GM23338 (cell line): Measurements from ENCODE around the gene DCPS. TPM values are rescaled to one million over a fixed set of nuclear protein-coding genes. Genes with fewer than 3 reads are reported as not detected.

Experiments
- ATAC-seq: fragments of 200-7000 bp; cut with Tn5 transposase; 3 replicates; pipeline ENCODE4 v1.9.1; 2020
- DNase-seq: peaks from one replicate; pipeline ENCODE4 v3.0.0-alpha.2; 2015; ENCODE audit warnings: low spot score
- H2AFZ ChIP-seq: fragments of 200-600 bp; sonication (generic); 2 replicates; pipeline ENCODE4 v1.8.0; 2016; ENCODE audit warnings: antibody characterized with exemption, mild to moderate bottlenecking, moderate library complexity
- H3F3A ChIP-seq: fragments of 200-600 bp; sonication (generic); replicated peaks from 2 replicates; pipeline ENCODE4 v1.8.0; 2017; ENCODE audit warnings: antibody characterized with exemption, mixed run types, low read depth
- H3K27ac ChIP-seq: fragments of 200-600 bp; sonication (generic); 2 replicates; pipeline ENCODE4 v1.6.1; 2016; ENCODE audit warnings: low read depth
- H3K27me3 ChIP-seq: fragments of 200-600 bp; sonication (generic); 2 replicates; pipeline ENCODE4 v1.8.0; 2016; ENCODE audit warnings: mild to moderate bottlenecking, mixed run types, moderate library complexity; ENCODE audit not compliant: insufficient read depth
- H3K36me3 ChIP-seq: fragments of 200-600 bp; sonication (generic); 2 replicates; pipeline ENCODE4 v1.8.0; 2016; ENCODE audit warnings: mild to moderate bottlenecking; ENCODE audit not compliant: insufficient read depth
- H3K4me1 ChIP-seq: fragments of 200-600 bp; sonication (generic); 2 replicates; pipeline ENCODE4 v1.8.0; 2016; ENCODE audit warnings: mild to moderate bottlenecking, moderate library complexity; ENCODE audit not compliant: insufficient read depth
- H3K4me2 ChIP-seq: fragments of 200-600 bp; sonication (generic); 2 replicates; pipeline ENCODE4 v1.7.1; 2017; ENCODE audit warnings: mixed run types
- H3K4me3 ChIP-seq: fragments of 200-600 bp; sonication (generic); 2 replicates; pipeline ENCODE4 v1.6.1; 2016; ENCODE audit warnings: mixed run types
- H3K79me2 ChIP-seq: fragments of 200-600 bp; sonication (generic); replicated peaks from 2 replicates; pipeline ENCODE4 v1.8.0; 2017; ENCODE audit warnings: mild to moderate bottlenecking; ENCODE audit not compliant: insufficient read depth
- H3K9me2 ChIP-seq: fragments of 200-600 bp; sonication (generic); 2 replicates; pipeline ENCODE4 v1.8.0; 2017; ENCODE audit not compliant: insufficient read depth
- H4K20me1 ChIP-seq: fragments of 200-600 bp; sonication (generic); replicated peaks from 2 replicates; pipeline ENCODE4 v1.8.0; 2017; ENCODE audit warnings: mild to moderate bottlenecking; ENCODE audit not compliant: insufficient read depth
- H3K27ac Mint-ChIP-seq: 2 replicates; pipeline ENCODE4 v1.8.0; 2020; ENCODE audit warnings: inconsistent platforms, mild to moderate bottlenecking, moderate library complexity, mixed read lengths
- H3K27me3 Mint-ChIP-seq: 3 replicates; pipeline ENCODE4 v1.8.0; 2022; ENCODE audit warnings: low read depth, mild to moderate bottlenecking, moderate library complexity, mixed read lengths, inconsistent platforms; ENCODE audit not compliant: insufficient read depth, poor library complexity
- H3K36me3 Mint-ChIP-seq: 3 replicates; pipeline ENCODE4 v1.8.0; 2021; ENCODE audit warnings: low read depth, mild to moderate bottlenecking, inconsistent platforms, moderate library complexity, mixed read lengths
- H3K4me1 Mint-ChIP-seq: 3 replicates; pipeline ENCODE4 v1.8.0; 2020; ENCODE audit warnings: mild to moderate bottlenecking, inconsistent platforms, mixed read lengths
- H3K4me3 Mint-ChIP-seq: 3 replicates; pipeline ENCODE4 v1.8.0; 2021; ENCODE audit warnings: moderate library complexity, mild to moderate bottlenecking, inconsistent platforms, mixed read lengths
- H3K9me3 Mint-ChIP-seq: 3 replicates; pipeline ENCODE4 v1.8.0; 2020; ENCODE audit warnings: moderate library complexity, mild to moderate bottlenecking, inconsistent platforms, mixed read lengths
- CREB1 ChIP-seq: fragments of 250-450 bp; sonication (Bioruptor Pico); IDR thresholded peaks from 2 replicates; pipeline ENCODE4 v1.5.0; 2020; ENCODE audit warnings: low read depth, mild to moderate bottlenecking, moderate library complexity
- CTCF ChIP-seq, 2 experiments: fragments of 200-600 bp in 1 of 2; sonication (generic) in 1 of 2; conservative IDR thresholded peaks; 2 replicates each; pipeline versions ENCODE4 v1.5.1 to v1.6.1; 2016 to 2017; ENCODE audit warnings: antibody characterized with exemption in 2 of 2, low read depth in 2 of 2, mild to moderate bottlenecking in 2 of 2, moderate library complexity in 1 of 2
- EZH2 ChIP-seq: fragments of 200-600 bp; sonication (generic); IDR thresholded peaks from one replicate; pipeline ENCODE4 v1.8.0; 2017; ENCODE audit warnings: antibody characterized with exemption, mild to moderate bottlenecking, low read depth; ENCODE audit not compliant: unreplicated experiment
- EZH2phosphoT487 ChIP-seq: fragments of 200-600 bp; sonication (generic); IDR thresholded peaks from one replicate; pipeline ENCODE4 v1.8.1; 2018; ENCODE audit warnings: antibody characterized with exemption; ENCODE audit not compliant: unreplicated experiment
- JUNB ChIP-seq: IDR thresholded peaks from one replicate; pipeline ENCODE4 v1.6.1; 2016; ENCODE audit warnings: antibody characterized with exemption; ENCODE audit not compliant: unreplicated experiment
- NANOG ChIP-seq: IDR thresholded peaks from 2 replicates; pipeline ENCODE4 v1.6.1; 2016; ENCODE audit warnings: antibody characterized with exemption, borderline replicate concordance
- POLR2AphosphoS5 ChIP-seq: IDR thresholded peaks from 2 replicates; pipeline ENCODE4 v1.6.1; 2016; ENCODE audit warnings: antibody characterized with exemption, low read depth
- STAT1 ChIP-seq: IDR thresholded peaks from one replicate; pipeline ENCODE4 v1.6.1; 2016; ENCODE audit warnings: antibody characterized with exemption; ENCODE audit not compliant: unreplicated experiment
- ZNF114 ChIP-seq: fragments of 250-450 bp; sonication (Bioruptor Pico); IDR thresholded peaks from 2 replicates; pipeline ENCODE4 v1.5.0; 2020; ENCODE audit warnings: mild to moderate bottlenecking, moderate library complexity
- polyA plus RNA-seq: library from polyadenylated mRNA; unstranded; fragments of >200 nt; fragmentation: Nextera tagmentation; extraction: Ambion mirVana; gene quantifications from 2 replicates; pipeline ENCODE4 v1.2.1, GENCODE V29; 2016
- total RNA-seq: library from RNA; depleted of rRNA; stranded (reverse); fragments of >200 nt; shearing (Covaris generic); gene quantifications from 2 replicates; pipeline ENCODE4 v1.2.3, GENCODE V29; 2014
- TF ChIP-seq, protein P1 (sequence below): IDR thresholded peaks from 2 replicates; pipeline ENCODE4 v1.6.1; 2016; ENCODE audit warnings: antibody characterized with exemption
- TF ChIP-seq, protein P2 (sequence below): IDR thresholded peaks from one replicate; pipeline ENCODE4 v1.6.1; 2018; ENCODE audit warnings: antibody characterized with exemption; ENCODE audit not compliant: unreplicated experiment

DCPS gene
- total and polyA plus RNA-seq, 2 experiments from 2014 or later = 26.8 to 46.4 TPM

GRCh38 chr11:126279191-126279590, 24.7 kb upstream of the DCPS start (continued):
- no peak for TF ChIP-seq CTCF (conservative IDR thresholded peaks at IDR 0.05; ENCODE audit: low read depth in 2 of 2)
- no peak for TF ChIP-seq EZH2
- no peak for TF ChIP-seq JUNB
- no peak for TF ChIP-seq STAT1
- no peak for TF ChIP-seq EZH2phosphoT487
- TF ChIP-seq CREB1 = no peak

DNA sequence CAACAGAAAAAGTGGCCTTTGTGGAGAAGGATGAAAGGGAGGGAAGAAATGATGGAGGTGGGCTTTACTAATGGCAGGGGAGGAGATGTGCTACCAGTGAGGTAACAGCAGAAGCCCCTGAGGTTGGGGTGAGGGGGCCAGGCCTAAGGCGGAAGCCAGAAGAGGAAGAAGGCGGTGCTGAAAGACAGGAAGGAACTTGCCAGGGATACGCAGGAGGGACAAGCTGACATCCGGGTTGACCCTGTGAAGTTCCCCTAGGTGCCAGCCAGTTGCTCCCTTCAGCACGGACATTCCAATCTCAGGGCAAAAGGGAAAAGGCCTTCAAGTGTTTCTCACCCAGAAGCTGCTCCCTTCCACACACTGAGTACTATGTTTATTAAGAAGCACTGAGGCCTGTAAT, 23.3 kb upstream of the DCPS start:
- Mint-ChIP-seq H3K27me3 (peaks cover 28% of the 10 kb centered on the region), H3K36me3 (peaks cover 26% of the 10 kb centered on the region), H3K27ac (no peak overlapping the region), H3K4me1 (peaks cover 15% of the 10 kb centered on the region), H3K4me3 (no peak overlapping the region), H3K9me3 (no peaks in the 10 kb centered on the region; the same call in 2 of the 3 replicates)
- no peaks in the 10 kb centered on the region for H3K9me2 ChIP-seq
- no peak overlapping the region for H2AFZ ChIP-seq
- H3K27ac ChIP-seq = no peak overlapping the region
- no peaks in the 10 kb centered on the region for H3K79me2 ChIP-seq
- H3K4me2 ChIP-seq = no peak overlapping the region
- peaks cover 10% of the 10 kb centered on the region for H3F3A ChIP-seq
- peaks cover 19% of the 10 kb centered on the region for H3K27me3 ChIP-seq
- no peak overlapping the region for H3K4me3 ChIP-seq
- ATAC-seq (no peak), DNase-seq (no peak)
- no peaks in the 10 kb centered on the region for H4K20me1 ChIP-seq
- H3K36me3 ChIP-seq = no peaks in the 10 kb centered on the region
- H3K4me1 ChIP-seq = 0 out of 2 replicates have a peak, but pooled peaks cover 7% of the 10 kb centered on the region
- no peak for TF ChIP-seq CREB1
- TF ChIP-seq, protein P1, sequence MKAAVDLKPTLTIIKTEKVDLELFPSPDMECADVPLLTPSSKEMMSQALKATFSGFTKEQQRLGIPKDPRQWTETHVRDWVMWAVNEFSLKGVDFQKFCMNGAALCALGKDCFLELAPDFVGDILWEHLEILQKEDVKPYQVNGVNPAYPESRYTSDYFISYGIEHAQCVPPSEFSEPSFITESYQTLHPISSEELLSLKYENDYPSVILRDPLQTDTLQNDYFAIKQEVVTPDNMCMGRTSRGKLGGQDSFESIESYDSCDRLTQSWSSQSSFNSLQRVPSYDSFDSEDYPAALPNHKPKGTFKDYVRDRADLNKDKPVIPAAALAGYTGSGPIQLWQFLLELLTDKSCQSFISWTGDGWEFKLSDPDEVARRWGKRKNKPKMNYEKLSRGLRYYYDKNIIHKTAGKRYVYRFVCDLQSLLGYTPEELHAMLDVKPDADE = no peak
- no peak for TF ChIP-seq POLR2AphosphoS5
- no peak for TF ChIP-seq ZNF114 (CRISPR knock-in tag)
- TF ChIP-seq STAT1 = no peak
- TF ChIP-seq JUNB = no peak
- no peak for TF ChIP-seq EZH2phosphoT487
- TF ChIP-seq NANOG = no peak
- no peak for TF ChIP-seq CTCF (conservative IDR thresholded peaks at IDR 0.05; ENCODE audit: low read depth in 2 of 2)
- TF ChIP-seq, protein P2, sequence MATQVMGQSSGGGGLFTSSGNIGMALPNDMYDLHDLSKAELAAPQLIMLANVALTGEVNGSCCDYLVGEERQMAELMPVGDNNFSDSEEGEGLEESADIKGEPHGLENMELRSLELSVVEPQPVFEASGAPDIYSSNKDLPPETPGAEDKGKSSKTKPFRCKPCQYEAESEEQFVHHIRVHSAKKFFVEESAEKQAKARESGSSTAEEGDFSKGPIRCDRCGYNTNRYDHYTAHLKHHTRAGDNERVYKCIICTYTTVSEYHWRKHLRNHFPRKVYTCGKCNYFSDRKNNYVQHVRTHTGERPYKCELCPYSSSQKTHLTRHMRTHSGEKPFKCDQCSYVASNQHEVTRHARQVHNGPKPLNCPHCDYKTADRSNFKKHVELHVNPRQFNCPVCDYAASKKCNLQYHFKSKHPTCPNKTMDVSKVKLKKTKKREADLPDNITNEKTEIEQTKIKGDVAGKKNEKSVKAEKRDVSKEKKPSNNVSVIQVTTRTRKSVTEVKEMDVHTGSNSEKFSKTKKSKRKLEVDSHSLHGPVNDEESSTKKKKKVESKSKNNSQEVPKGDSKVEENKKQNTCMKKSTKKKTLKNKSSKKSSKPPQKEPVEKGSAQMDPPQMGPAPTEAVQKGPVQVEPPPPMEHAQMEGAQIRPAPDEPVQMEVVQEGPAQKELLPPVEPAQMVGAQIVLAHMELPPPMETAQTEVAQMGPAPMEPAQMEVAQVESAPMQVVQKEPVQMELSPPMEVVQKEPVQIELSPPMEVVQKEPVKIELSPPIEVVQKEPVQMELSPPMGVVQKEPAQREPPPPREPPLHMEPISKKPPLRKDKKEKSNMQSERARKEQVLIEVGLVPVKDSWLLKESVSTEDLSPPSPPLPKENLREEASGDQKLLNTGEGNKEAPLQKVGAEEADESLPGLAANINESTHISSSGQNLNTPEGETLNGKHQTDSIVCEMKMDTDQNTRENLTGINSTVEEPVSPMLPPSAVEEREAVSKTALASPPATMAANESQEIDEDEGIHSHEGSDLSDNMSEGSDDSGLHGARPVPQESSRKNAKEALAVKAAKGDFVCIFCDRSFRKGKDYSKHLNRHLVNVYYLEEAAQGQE = no peak
